Body of pancreas (tissue), 4 donors: ENCODE results near the gene PCBP3. TPM values are rescaled to one million over a fixed set of nuclear protein-coding genes. Genes with fewer than 3 reads are reported as not detected.
A peak's percentile ranks its signal among the peaks of the same experiment; 100 is the strongest.

Experiments
- ATAC-seq: fragments of 150-250 bp; one replicate; pipeline ENCODE4 v1.9.1; 2016
- DNase-seq, 4 donors: peaks; one replicate each; pipeline ENCODE4 v3.0.0-alpha.2; 2019
- H3K27ac ChIP-seq, 4 donors: fragments of 200-600 bp; sonication (generic); 1 replicate in 3 of 4; 2 replicates in 1 of 4; pipeline versions ENCODE4 v1.5.1 to v1.6.1; 2016 to 2019; ENCODE audit warnings: mild to moderate bottlenecking in 1 of 4, mixed read lengths in 1 of 4, moderate library complexity in 1 of 4
- H3K27me3 ChIP-seq, 2 donors: fragments of 200-600 bp; sonication (generic); one replicate each; pipeline ENCODE4 v1.6.0; 2016; ENCODE audit warnings: mild to moderate bottlenecking in 1 of 2
- H3K36me3 ChIP-seq, 2 donors: fragments of 200-600 bp; sonication (generic); replicated peaks in 1 of 2; 2 replicates each; pipeline ENCODE4 v1.5.1; 2016; ENCODE audit warnings: low read depth in 2 of 2; ENCODE audit not compliant: insufficient read depth in 1 of 2
- H3K4me1 ChIP-seq: fragments of 200-600 bp; sonication (generic); one replicate; pipeline ENCODE4 v1.6.0; 2016
- H3K4me3 ChIP-seq, 2 donors: fragments of 200-600 bp; sonication (generic); 1 replicate in 1 of 2; 2 replicates in 1 of 2; pipeline ENCODE4 v1.5.1; 2016 to 2019
- H3K9me3 ChIP-seq, 3 donors: fragments of 200-600 bp; sonication (generic); 1 replicate in 2 of 3; 2 replicates in 1 of 3; pipeline ENCODE4 v1.5.1; 2016
- CTCF ChIP-seq, 7 experiments: fragments of 450-650 bp in 4 of 7; fragments of 200-600 bp in 3 of 7; sonication (generic) in 3 of 7; IDR thresholded peaks; one replicate each; pipeline ENCODE4 v1.5.1; 2016 to 2019; ENCODE audit warnings: antibody characterized with exemption in 7 of 7
- POLR2A ChIP-seq, 3 donors: fragments of 450-650 bp; IDR thresholded peaks; one replicate each; pipeline ENCODE4 v1.6.1; 2016; ENCODE audit warnings: antibody characterized with exemption in 3 of 3, mild to moderate bottlenecking in 2 of 3
- WGBS, 2 donors: methylation state at CpG; one replicate each; pipeline ENCODE4 v1.1.5; 2017; 5-methylcytosine and 5-hydroxymethylcytosine counted together
- intact Hi-C: fragments of 100-400 bp; cut with DNase I; formaldehyde crosslinking; loops from one replicate; pipeline ENCODE4 v1.15.1; 2023
- total RNA-seq, 2 donors: library from RNA; depleted of rRNA; stranded (reverse); fragments of >200 nt; gene quantifications; one replicate each; pipeline ENCODE4 v1.1.0, GENCODE V29; 2016

The PCBP3 gene
- total RNA-seq, 2 donors from 2014 or later: 1.3 to 4.6 TPM

GRCh38 chr21:45819478-45820170, 176.1 kb downstream of the PCBP3 start:
- Histone ChIP-seq H3K27me3 (no peaks in the 10 kb centered on the region), H3K4me3 (no peak overlapping the region), H3K9me3 (no peaks in the 10 kb centered on the region), H3K27ac (no peak overlapping the region), H3K36me3 (no peaks in the 10 kb centered on the region), H3K4me1 (no peaks in the 10 kb centered on the region)
- 62 to 68% methylated on average over 9 to 17 of the region's 18 CpGs for WGBS, 2 donors
- no peak for ATAC-seq
- intact Hi-C loops: loop anchor here (10.0 kb wide), 1 partner anchor 265 kb away; no protein-coding TSS in a partner anchor
- TF ChIP-seq POLR2A (IDR thresholded peaks at IDR 0.05) (no peak), CTCF (IDR thresholded peaks at IDR 0.05) (no peak)
- DNase-seq: no peak

GRCh38 chr21:45820171-45821091, 176.9 kb downstream of the PCBP3 start:
- DNase-seq: peak; percentile 74 to 81 (median 77)
- H3K9me3 ChIP-seq: no peaks in the 10 kb centered on the region
- TF ChIP-seq POLR2A (IDR thresholded peaks at IDR 0.05) (no peak), CTCF (IDR thresholded peaks at IDR 0.05) (peak; percentile 63 to 87 (median 80))
- no peak overlapping the region for H3K4me3 ChIP-seq
- peak; percentile 81 for ATAC-seq
- WGBS, 2 donors: 29 to 32% methylated on average over 10 to 31 of the region's 31 CpGs
- no peaks in the 10 kb centered on the region for H3K4me1 ChIP-seq
- no peak overlapping the region for H3K27ac ChIP-seq
- intact Hi-C loops: loop anchor here (10.0 kb wide), 1 partner anchor 266 kb away; no protein-coding TSS in a partner anchor
- no peaks in the 10 kb centered on the region for H3K36me3 ChIP-seq
- no peaks in the 10 kb centered on the region for H3K27me3 ChIP-seq

- no peak overlapping the region for H3K27ac ChIP-seq
- ATAC-seq (no peak), DNase-seq (no peak)
- H3K36me3 ChIP-seq: no peaks in the 10 kb centered on the region
- H3K9me3 ChIP-seq: no peaks in the 10 kb centered on the region
- no peak overlapping the region for H3K4me3 ChIP-seq
- intact Hi-C loops: loop anchor here (10.0 kb wide), 1 partner anchor 267 kb away; no protein-coding TSS in a partner anchor
- no peaks in the 10 kb centered on the region for H3K4me1 ChIP-seq
- TF ChIP-seq POLR2A (IDR thresholded peaks at IDR 0.05): no peak
- WGBS, 2 donors: 60 to 62% methylated on average over 16 of the region's 16 CpGs
- no peaks in the 10 kb centered on the region for H3K27me3 ChIP-seq
Measured at GRCh38 chr21:45821315-45821962, 177.9 kb downstream of the PCBP3 start.

- Histone ChIP-seq H3K9me3 (no peaks in the 10 kb centered on the region), H3K27me3 (no peaks in the 10 kb centered on the region), H3K36me3 (no peaks in the 10 kb centered on the region), H3K4me1 (no peaks in the 10 kb centered on the region), H3K27ac (no peak overlapping the region), H3K4me3 (no peak overlapping the region)
- 50 to 56% methylated on average over 9 of the region's 9 CpGs for WGBS, 2 donors
- ATAC-seq: no peak
- intact Hi-C loops: loop anchor here (10.0 kb wide), 1 partner anchor 267 kb away; no protein-coding TSS in a partner anchor
- TF ChIP-seq POLR2A (IDR thresholded peaks at IDR 0.05) (no peak), CTCF (IDR thresholded peaks at IDR 0.05) (no peak)
- no peak for DNase-seq
Measured at GRCh38 chr21:45821998-45822397, 178.5 kb downstream of the PCBP3 start.
